LNCaP clone FGC (cell line): ENCODE results near the gene IQCE.

ENCODE experiments used
- DNase-seq: peaks from one replicate; pipeline ENCODE4 v3.0.0-alpha.2; 2011; ENCODE audit warnings: low read depth
- H3K4me3 ChIP-seq: 2 replicates; pipeline ENCODE4 v1.5.1; 2011; ENCODE audit warnings: mild to moderate bottlenecking, low read depth, low read length, control low read depth
- TF ChIP-seq, protein P1 (sequence below): IDR thresholded peaks from 2 replicates; pipeline ENCODE4 v1.5.1; 2012; ENCODE audit warnings: mild to moderate bottlenecking; ENCODE audit not compliant: control insufficient read depth, insufficient read depth; ENCODE audit errors: extremely low read depth

IQCE gene

DNA sequence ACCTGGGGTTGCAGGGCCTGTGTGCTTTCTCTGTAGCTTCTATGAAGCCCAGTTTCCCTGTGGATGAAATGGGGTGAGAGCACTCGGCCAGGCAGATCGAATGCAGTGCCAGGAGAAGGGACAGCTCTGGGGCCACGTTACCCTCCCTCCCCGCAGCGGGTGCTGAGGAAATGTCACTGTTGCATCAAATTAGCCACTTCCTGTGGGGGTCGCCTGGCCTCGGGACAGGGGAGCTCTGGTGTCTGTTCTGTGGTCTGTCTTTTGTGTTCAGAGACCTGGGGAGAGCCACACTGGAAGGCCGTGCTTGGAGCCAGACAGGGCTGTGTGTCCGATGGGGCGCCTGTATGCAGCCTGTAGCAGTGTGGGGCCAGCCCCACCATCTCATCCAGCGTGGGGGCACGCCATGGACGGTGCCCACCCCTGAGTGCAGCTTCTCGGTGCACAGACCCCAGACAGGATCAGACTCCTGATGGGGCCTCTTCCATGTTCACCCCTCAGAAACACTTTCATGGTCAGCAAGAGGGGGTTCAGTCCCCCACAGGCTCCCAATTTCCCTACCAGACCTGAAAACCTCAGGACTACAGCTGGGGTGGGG is 86.6 kb downstream of the IQCE start:
- no peak overlapping the region for H3K4me3 ChIP-seq
- TF ChIP-seq, protein P1, sequence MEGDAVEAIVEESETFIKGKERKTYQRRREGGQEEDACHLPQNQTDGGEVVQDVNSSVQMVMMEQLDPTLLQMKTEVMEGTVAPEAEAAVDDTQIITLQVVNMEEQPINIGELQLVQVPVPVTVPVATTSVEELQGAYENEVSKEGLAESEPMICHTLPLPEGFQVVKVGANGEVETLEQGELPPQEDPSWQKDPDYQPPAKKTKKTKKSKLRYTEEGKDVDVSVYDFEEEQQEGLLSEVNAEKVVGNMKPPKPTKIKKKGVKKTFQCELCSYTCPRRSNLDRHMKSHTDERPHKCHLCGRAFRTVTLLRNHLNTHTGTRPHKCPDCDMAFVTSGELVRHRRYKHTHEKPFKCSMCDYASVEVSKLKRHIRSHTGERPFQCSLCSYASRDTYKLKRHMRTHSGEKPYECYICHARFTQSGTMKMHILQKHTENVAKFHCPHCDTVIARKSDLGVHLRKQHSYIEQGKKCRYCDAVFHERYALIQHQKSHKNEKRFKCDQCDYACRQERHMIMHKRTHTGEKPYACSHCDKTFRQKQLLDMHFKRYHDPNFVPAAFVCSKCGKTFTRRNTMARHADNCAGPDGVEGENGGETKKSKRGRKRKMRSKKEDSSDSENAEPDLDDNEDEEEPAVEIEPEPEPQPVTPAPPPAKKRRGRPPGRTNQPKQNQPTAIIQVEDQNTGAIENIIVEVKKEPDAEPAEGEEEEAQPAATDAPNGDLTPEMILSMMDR, result no peak
- no peak for DNase-seq

DNA sequence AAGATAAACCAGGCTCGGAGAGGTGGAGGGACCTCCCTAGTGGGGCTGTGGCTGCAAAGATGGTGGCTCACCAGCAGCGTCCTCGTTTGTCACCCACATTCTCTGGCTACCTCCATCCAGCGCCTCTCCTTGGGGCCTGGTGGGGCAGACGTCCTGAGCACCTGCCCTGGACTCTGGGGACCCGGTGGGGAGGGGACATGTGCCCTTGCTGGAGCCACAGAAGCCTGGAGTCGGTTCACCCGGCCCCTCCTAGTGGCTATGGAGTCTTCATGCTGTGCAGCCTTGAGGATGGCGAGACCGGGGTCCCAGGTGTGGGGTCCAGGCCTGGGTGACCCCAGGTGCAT is 87.5 kb downstream of the IQCE start:
- H3K4me3 ChIP-seq, result no peak overlapping the region
- DNase-seq, result no peak
- TF ChIP-seq, protein P1, result no peak

DNA sequence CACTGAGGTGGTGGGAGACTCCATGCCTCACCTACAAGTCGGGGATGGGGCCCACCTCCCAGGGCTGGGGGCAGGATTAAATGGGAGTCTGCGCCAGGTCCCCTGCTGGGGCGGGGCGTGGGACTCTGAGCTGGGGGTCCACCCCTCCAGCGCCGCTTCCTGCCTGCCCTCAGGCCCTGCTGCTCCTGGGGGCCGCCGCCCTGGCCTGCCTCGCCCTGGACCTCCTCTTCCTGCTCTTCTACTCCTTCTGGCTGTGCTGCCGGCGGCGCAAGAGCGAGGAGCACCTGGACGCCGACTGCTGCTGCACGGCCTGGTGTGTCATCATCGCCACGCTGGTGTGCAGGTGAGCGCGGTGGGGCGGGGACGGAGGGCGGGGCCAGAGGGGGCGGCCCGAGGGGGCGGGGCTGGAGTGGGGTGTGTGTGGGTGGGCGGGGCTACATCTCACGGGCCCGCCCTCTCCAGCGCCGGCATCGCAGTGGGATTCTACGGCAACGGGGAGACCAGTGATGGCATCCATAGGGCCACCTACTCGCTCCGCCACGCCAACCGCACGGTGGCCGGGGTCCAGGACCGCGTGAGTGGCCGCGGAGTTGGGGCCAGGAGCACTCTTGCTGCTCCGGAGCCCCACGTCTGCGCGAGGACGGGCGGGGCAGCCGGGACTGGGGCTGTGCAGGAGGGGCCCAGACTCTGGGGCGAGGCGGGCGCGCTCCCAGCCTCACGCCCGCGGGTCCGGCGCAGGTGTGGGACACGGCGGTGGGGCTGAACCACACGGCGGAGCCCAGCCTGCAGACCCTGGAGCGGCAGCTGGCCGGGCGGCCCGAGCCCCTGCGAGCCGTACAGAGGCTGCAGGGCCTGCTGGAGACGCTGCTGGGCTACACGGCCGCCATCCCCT is 88.1 kb downstream of the IQCE start:
- no peak overlapping the region for H3K4me3 ChIP-seq
- no peak for DNase-seq
- TF ChIP-seq, protein P1, result no peak

DNA sequence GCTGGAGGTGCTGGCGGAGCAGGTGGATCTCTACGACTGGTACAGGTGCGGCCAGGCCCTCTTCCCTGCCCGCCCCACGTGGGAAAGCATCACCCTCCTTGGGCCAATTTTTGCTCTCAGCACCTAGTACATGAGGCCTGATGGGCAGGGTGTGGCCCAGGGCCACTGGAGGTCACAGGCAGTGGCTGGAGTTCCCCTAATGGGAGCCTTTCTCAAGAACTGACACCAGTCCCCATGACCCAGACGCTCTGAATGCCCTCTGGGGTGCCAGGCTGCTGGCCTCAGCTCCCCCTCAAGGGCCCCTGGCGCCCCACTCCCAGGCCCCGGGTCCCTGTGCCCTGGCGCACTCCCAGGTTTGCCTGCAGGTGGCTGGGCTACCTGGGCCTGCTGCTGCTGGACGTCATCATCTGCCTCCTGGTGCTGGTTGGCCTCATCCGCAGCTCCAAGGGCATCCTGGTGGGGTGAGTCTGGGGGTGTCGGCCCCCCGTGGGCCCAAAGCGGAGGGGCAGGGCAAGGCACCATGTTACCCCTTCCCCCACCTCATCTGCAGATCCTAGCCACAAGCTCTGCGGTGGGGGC is 88.9 kb downstream of the IQCE start:
- DNase-seq, result no peak
- TF ChIP-seq, protein P1, result no peak
- H3K4me3 ChIP-seq, result no peak overlapping the region

DNA sequence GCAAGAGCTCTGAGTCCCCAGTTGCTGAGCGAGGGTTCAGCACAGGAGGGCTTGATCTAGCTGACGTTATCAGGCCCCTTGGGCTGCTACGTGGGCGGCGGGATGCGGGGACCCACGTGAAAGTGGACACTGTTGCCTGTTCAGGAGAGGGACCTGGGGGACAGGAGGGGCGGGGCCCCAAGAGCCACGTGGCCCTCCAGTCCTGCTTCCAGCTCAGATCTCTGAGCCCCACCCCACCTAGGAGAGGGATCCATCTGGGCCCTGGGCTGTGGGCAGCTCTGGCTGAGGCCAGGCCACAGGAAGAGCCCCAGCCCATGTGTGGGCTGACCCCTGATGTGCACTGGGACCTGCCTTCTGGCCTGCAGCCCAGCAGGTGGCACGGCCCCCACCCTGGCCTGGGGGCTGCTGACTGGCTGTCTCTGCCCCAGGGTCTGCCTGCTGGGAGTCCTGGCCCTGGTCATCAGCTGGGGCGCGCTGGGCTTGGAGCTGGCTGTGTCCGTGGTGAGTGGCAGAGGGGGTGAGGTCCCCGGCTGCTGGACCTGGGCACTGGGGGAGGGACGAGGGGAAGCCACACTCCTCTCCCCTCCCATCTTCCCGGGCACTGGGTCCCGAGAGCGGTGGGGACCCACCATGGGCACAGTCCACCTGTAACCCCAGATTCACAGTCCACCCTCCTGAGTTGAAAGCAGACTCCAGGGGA is 90.5 kb downstream of the IQCE start:
- TF ChIP-seq, protein P1, result no peak
- H3K4me3 ChIP-seq, result no peak overlapping the region
- DNase-seq, result no peak

DNA sequence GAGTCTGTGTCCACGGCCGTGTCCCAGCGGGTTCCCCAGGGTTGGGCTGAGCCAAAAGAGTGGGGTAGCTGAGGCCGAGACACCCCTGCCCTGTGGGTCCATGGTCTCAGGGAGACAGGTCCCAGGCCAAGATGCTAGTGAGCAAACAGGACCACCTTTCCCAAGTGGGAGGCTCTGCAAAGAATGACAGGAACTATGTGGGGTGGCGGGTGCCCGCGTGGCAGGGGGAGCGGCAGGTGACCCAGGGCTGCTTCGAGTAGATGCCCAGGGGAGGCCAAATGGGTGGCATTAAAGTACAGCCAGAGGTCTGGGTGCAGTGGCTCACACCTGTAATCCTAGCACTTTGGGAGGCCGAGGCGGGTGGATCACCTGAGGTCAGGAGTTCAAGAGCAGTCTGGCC is 91.2 kb downstream of the IQCE start:
- DNase-seq, result no peak
- TF ChIP-seq, protein P1, result no peak
- H3K4me3 ChIP-seq, result no peak overlapping the region
